Hematopoietic multipotent progenitor cell treated with erythropoietin and hydrocortisone succinate and interleukin-3 and kit ligand, for 15 days (in vitro differentiated cells): ENCODE measurements around the gene MAP6D1.

ENCODE experiments used
- DNase-seq: peaks from one replicate; pipeline ENCODE4 v3.0.0-alpha.2; 2015; ENCODE audit warnings: low spot score

The MAP6D1 gene

DNA sequence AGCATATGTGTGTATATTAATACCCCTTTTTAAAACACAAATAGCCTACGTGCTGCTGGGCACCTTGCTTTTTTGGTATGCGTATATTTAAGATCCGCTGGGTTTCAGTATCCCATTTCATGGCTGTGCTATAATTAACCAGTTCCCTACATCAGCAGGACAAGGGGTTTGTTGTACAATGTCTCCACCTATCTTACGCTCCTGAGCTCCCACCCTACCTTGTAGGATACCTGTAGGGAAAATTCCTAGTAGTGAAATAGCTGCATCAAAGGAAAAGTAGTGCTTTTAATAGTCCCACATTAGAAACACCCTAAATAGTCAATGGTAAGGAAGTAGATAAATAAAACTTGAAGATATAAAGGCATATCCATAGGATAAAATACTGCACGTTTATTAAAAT, 1.4 kb downstream of the MAP6D1 start:
- no peak for DNase-seq

DNA sequence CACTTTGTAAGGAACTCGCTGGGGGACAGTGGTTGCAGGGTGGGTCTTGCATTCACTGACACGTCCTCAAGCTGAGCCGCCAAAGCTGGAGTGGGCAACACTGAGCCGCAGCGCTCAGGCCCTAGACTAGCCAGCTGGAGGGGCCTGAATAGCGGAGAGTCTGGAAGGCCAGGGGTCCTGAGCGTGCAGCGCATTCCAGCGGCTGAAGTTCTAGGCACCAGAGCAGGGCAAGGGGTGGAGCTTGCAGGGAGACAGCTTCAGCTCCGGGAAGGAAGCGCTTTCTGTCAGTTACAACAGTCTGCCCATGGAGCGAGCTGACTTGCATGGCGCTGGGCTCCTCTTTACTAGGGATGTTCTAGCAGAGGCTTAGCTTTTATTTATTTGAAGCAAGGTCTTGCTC, 2.7 kb downstream of the MAP6D1 start:
- no peak for DNase-seq

DNA sequence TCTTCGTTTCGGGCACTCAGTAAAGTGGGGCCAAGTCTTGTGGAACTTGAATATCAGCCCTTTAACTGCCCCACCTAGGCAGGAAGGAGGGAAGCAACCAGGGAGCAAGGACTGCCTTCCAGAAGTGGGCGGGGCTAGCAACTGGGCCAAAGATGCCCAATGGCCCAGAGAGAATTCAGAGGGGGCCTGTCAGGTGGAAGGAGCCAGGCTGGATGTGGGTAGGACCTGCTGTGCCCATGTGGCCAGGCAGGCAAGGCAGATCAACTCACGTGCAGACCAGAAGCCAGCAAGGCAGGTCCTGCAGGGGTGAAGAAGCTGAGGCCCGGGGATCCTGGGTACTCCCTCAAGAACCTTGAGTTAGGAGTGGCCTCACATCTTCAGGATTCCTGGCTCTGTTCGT, 5.5 kb downstream of the MAP6D1 start:
- no peak for DNase-seq

DNA sequence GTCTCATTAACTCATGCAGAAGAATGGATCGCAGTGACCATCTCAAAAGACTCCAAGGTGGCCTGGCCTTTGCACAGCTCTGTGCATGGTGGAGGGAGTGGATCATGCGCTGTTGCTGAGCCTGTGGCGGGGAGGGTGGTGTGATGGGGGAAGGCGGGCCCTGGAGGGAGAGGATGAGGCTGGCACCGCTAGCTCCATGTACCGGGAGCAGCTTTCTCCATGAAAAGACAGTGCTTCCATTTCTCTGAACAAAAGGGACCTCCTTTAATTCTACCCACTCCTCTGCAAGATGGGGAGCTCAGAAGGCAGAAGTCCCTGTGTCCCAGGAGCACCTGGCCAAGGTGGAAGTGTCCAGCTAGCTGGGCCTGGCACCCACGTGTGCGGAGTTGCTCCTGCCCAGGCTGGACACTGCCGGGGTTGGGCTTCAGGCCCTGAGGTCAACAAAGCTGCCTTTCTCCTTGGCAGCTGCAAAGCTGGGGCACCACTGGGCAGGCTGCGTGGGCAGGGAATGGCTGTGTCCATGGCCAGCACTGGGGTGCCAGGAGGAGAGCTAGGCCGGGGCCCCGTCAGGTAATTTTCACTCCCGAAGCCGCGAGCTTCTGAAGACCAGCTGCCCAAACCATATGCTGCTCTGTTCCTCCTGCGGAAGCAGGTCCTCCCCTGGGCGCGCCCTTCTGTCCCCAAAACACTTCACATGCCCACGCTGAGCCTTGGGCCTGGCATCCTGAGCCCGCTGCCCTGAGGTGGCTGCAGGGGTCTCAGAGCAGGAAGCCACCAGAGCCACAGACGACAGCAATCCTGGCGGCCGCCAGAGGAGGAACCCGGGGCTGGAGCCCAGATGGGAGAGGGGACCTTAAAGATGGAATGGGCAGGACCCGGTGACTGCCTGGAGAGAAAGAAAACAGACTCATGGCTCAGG, 6.4 kb downstream of the MAP6D1 start:
- DNase-seq: no peak

DNA sequence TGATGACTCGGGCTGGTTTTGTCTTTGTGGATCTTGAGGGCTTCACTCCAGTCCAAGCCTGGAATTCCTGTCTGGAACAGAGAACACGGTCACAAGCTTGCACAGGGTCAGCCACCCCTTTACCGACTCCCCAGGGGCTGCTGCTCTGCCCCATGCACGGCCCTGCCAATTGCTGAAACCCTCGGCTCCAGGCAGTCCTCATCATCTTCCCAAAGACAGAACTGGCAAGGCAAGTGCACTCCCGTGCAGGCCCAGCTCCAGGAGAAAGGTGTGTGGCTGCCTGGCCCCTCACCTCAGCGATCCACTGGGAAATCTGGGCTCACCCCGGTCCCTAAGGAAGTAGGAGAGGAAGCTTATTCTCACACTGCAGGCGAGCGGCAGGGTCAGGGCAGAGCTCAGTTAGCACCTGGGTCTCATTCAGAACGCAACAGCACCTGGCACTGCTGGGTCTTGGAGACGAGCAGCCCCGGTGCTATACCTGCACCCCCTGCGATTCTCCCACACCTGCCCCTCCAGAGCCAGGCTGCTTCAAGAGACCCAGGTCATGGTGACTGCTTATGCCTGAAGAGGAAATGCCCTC, 7.2 kb downstream of the MAP6D1 start:
- DNase-seq: no peak

DNA sequence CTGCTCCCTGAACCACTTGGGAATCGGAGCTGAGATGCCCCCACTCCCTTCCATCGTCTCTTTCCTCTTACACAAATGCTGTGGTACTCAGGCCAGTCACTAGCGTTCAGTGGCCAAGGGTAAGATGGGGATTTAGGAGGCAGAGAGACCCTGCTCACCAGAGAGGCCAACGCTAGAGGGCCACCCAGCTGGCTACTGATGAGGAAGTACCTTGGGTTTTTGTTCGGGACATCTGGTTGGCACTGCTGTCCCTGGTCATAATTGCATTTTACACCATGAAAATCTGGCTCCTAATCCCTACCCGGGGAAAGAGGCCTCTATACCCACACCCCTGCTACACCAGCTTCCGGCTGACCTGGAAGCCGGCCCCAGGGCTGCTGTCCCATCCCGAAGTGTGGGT, 7.7 kb downstream of the MAP6D1 start:
- no peak for DNase-seq

DNA sequence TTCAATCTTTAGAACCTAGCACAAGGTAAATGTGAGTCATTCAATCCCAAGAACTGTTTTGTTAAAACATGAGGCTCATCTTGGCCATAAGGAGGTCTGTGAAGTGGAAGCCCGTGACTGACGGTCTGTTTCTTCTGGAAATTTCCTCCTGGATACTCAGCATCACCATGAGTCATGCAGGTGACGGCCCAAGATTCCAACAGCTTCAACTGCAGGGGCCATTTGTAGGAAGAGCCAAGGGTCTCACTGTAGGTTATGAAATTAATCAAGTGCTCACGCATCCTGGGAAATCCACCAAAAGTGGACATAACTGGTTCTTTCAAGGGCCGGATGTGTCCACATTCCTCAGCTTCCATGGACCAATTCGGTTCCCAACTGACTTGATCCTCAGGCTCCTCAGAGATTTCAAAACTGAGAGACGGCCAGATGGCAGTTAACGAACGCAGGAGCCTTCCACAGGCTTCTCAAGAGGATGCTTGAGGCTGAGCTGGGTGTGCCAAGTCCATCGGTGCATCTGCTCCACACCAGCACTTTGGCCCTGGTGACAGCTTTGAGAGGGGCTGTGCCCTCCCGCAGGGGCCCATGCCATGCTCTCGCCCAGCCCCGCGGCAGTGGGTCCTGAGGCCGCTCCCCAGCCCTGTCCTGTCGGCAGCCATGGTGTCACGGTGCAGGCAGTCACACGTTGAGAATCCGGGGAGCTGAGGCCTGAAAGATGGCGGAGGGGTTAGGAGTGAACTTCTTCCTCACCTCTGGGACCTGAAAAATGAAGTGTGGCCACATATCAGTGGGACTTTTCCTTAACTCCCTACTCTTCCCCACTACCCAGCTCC, 8.5 kb downstream of the MAP6D1 start:
- no peak for DNase-seq

DNA sequence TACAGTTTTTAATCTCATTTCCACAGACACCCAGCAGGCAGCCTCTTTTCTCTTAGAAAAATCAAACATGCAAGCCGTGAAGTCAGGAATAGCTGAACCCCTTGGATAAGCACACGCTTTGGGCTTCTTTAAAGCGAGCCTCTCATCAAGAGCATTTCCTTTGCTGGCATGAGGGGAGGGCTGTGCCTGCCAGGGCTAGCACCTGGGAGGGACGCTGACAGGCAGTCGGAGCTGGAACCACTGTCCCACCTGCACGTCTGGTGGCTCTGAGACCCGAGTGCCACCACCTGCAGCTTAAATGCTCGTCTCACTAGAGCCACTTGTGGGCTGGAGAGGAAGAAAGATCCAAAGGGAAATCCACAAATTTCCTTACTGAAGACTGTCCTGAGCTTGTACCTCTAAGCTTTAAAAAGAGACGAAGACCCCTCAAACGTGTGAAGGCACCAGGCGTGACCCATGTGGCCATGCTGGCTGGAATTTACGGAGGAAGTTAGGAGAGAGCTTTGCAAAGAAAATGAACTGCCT, 9.4 kb downstream of the MAP6D1 start:
- DNase-seq: no peak

DNA sequence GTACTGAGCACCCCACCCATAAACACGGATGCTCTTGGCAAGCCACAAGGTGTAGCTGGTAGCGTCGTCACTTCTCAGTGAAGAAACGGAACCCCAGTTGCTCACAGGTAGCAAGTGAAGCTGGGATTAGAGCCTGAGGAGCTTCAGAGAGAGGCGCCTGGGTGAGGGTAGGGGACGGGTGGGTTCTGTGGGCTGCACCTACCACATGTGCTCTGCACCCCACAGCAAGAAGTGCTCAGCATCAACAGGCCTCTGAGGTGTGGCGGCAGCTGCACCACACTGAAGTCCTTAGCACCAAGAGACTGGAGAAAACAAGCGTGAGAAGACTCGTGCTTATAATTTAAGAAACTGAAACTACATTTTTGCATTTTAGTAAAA, 9.8 kb downstream of the MAP6D1 start:
- no peak for DNase-seq

DNA sequence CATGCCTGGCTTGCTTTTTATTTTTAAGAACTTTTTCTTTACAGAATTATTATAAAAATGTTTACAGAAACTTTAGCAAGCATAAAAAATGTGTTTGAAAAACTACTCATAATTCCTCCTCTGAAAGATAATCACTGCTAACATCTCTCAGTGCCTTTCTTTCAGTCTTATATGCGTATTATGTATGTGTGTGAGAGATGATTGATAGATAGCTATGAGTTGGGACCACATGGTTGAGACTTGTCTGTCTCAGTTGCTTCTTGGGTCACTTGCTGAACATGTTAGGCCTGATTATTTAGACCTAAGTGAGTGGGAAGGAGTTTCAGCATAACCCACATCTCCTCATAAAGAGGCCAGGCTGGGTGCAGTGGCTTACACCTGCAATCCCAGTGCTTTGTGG, 11.1 kb downstream of the MAP6D1 start:
- DNase-seq: no peak

DNA sequence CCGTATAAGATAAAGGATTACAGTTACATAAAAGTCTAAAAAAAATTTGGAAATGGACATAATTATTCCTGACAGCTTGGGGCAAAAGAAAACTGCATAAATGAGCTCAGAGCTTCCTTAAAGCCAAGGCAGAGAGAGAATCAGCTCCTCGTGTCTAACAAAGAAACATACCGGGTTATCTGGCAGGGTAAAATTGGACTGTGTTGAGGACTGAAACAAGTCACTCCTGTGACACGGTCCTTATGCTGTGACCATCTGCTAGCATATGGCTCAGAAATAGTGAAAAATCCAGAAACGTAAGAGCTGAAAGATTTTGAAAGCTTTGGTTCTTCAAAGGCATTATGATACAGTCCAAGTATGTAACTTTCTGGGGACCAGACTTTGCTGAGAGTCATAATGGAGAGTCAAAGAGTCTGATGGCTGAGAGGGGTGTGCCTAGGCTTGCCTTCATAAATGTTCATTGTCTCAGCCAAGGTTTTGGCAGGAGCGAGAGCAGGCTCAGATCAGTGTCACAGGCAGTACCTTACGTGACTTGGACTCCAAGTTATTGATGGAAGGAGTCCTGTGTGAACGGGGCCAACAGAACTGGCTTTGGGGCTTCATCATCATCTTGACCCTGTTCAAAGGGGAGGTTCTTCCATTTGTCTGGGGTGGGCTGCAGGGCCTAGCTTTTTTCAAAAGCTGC, 12.5 kb downstream of the MAP6D1 start:
- no peak for DNase-seq

DNA sequence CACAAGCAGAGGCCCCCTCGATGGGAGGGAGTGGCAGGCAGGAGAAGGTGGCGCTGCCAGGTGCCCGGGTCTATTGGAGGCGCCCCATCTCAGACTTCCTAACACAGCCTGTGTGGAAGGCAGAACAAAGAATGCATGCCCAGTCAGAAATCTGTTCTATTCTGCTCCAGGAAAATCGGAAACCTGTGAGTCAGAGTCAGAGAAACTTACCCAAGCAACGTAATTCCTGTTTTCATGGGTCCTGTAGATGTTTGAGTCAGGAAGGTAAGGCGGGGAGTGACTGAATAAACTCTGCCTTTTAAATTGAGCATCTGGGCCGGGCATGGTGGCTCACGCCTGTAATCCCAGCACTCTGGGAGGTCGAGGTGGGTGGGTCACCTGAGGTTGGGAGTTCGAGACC, 13.7 kb downstream of the MAP6D1 start:
- DNase-seq: no peak

DNA sequence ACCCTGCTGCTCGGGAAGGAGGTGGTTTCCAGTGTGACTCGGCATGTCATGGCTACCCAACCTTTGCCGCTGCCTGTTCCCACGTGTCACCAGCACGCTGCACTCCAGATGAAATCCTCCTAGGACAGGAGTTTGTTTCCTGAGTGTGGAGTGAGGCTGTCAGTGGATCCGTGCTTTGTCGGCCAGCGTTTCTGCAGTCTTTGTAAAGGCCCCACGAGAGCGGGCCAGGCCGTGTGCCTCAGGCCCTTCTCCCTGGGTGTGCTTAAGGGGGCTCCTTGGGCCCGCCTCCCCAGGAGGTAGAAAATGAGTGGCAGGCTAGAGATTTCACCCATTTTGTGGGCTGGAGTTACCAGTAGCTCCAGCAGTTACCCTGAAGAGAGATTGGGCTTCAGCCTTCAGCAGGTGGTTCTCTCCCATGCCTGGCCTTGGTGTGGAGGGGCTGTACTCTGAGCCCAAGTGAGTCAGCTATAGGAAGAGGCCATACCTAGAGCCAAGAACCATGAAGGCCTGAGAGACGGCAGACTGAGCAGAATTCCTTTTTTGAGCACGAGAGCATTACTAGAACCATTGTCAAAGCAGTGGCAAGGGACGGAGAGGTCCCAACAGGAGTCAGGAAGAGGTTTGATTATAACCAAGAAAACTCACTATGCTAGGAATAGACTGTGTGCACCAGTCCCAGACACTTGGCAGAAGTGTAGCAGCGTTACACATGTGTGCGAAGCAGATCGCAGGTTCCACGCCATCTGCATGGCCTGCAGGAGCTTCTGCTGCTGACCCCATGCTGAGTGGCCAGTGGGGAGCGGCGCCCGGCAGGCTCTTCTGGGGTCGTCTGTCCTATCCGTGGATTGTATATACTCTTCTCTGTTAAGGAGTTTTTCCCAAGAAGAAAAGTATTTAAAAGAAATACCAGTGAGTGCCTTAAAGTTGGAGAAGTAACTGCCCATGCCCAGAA, 14.5 kb downstream of the MAP6D1 start:
- DNase-seq: no peak

DNA sequence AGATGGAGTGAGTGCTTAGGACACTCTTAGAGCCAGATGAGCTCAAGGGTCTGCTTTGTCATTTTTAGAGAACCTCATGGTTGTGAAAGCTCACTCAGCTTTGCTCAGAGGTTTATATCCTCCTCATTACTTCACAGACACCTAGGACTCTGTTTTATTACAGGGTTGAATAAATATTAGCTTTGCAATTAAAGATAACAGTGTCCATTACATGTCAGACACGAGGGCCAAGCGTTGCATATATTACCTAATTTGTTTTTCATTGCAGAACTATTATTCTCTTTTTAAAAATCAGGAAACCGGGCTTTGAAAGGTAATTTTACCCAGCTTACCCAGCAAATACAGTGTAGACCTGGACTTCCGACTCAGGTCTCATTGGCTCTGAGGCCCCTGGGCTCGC, 16.1 kb downstream of the MAP6D1 start:
- no peak for DNase-seq

DNA sequence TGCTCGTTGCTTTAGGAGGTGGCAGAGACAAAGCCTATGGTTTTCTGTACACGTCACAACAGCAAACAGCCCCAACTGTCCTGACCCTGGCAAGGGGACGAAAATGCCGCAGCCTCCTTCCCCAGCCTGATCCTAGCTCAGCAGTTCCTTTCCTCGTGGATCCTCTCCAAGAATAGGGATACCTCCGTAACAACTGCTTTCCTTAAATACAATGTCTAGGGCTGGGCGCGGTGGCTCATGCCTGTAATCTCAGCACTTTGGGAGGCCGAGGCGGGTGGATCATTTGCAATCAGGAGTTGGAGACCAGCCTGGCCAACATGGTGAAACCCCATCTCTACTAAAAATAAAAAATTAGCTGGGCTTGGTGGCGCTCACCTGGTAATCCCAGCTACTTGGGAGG, 17.0 kb downstream of the MAP6D1 start:
- DNase-seq: no peak

DNA sequence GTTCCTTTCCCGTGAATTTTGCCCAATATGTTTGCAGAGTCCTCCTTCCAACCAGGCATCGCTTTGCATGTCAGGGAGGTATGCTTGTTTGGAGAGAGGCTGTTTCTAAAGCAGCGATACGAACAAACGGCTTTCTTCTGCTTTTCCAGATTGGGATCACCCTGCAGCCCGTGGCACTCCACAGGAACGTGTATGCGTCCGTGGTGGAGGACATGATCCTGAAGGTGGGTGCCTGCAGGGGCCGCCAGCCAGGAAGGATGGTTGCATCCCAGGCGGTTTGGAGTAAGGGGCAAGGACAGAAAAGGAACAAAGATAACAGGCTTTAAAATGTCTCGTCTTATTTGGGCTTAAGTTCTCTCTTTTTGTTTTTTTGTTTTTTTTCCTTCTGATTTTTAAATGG, 17.5 kb downstream of the MAP6D1 start:
- no peak for DNase-seq

DNA sequence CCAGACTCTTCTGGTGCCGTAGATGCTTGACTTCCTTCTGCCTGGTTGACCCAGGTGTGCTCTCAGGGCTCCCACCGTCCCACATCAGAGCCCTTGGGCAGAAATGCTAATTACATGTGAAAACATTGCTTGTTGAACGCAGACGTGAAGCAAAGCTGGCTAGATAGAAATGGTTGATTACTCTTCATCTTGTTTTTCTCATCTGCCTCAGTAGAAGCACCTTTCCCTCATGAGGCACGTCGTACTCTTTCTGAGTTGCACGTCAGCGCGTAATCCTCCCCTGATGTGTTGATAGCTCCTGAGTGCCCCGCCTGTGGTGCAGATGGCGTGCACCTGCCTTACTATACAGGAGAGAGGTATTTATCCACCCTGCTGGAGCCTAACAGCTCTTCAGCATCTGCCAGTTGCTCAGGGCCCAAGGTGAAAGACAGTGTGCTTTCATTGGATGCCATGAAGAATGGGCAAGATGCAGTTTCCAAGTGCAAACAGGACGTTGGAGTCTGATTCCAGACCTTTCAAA, 18.1 kb downstream of the MAP6D1 start:
- DNase-seq: no peak

DNA sequence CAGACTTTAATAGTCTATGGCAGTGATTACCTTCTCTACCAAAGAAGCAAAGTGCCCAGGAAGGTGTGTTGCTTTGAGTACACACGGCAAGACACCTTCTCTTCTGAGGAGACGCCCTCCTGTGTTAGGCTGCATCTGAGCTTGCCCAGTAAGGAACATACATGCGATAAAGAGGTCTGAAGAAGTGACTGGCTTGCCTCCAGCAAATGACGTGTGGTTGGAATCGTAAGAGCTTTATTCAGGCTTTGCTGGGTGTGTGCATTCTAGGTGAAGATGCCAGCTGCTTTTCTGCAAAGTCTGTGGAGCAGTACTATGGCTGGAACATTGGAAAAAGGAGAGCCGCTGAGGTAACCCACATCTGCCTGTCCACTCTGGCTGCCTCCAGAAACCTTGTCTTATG, 22.4 kb downstream of the MAP6D1 start:
- DNase-seq: no peak

DNA sequence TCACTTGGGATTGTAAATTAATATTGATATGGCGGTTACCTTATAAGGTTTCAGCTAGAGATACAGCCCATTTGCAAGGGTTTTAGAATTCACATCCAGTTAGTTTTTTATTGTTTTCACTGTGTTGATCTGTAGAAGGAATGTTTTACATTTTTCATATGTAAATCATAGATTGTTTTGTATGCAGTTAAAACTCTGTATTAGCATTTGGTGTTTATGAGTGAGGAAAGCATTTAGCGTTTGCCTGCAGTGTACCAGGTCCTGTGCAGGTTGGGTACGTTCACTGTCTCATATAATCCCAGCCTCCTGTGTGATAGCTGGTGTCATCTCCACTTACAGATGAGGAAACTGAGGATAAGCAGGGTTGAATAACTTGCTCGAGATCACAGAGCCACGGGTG, 23.8 kb downstream of the MAP6D1 start:
- no peak for DNase-seq

DNA sequence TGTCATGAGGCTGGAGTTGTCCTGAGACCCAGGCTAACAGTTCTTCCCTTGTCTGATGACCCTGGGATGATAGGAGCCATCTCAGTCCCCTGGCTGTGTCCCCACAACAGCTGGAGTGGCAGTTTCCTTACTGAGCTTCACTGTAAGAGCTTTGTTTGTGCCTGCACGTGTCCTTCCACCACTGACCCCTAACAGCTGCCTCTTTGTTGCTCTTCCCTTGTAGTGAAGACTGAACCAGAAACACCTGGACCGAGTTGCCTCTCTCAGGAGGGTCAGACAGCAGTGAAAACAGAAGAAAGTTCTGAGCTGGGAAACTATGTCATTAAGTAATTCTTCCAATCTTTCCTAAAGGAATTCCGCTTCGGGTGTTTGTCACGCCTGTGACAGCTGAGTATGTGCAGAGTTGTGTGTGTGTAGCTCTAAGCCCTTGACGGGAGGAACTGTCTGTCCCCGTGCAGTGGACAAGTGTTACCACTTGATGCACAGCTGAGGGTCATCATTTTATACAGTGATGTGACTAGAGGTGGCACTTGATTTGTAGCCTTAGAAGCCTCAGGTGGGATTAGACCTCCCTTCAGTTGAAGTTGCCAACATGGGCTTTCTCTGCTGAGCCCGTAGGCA, 25.0 kb downstream of the MAP6D1 start:
- DNase-seq: no peak
